GM18511 (cell line): ENCODE results near the gene ELAVL2.

Experiments
- ATAC-seq: cut with Tn5 transposase; IDR thresholded peaks from one replicate; pipeline ENCODE4 v1.9.1; 2021; ENCODE audit warnings: mild to moderate bottlenecking, moderate library complexity; ENCODE audit not compliant: unreplicated experiment

Gene ELAVL2

DNA sequence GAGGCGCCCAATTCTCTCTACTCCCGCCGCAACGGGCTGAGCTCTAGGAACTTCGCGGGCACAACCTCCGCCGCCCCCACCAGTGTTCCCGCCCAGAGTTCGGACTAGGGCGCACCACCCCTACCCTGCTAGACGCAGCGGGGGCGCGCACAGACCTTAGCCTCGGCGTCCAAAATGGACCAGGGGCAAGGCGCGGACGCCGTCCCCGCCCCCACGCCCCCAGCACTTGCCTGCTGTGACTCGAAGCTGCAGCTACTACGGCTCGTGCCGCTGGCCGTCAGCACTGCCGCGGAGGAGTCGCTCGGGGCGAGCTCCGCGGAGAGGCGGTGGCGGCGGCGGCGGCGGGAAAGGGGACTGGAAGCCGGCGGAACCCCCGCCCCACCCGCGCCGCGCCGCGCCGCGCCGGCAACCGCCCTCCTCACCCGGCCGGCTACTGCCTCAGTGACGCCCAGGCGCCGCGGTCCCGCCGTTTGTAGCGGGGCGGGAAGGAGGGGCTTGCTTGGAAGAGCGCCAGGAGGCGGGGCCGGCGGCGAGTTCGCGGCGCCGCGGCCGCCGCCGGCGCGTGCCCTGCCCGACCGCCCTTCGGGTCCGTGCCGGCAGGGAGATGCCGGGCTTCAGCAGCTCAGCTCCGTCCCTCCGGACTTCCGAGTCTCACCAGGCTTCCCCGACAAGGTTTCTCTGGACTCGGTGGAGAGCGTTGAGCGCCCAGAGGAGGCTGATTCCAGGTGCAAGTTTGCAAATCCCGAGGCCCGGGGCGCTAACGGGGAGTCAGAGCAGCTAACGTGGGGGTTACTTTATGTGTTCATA is 4.5 kb downstream of the ELAVL2 start:
- no peak for ATAC-seq

DNA sequence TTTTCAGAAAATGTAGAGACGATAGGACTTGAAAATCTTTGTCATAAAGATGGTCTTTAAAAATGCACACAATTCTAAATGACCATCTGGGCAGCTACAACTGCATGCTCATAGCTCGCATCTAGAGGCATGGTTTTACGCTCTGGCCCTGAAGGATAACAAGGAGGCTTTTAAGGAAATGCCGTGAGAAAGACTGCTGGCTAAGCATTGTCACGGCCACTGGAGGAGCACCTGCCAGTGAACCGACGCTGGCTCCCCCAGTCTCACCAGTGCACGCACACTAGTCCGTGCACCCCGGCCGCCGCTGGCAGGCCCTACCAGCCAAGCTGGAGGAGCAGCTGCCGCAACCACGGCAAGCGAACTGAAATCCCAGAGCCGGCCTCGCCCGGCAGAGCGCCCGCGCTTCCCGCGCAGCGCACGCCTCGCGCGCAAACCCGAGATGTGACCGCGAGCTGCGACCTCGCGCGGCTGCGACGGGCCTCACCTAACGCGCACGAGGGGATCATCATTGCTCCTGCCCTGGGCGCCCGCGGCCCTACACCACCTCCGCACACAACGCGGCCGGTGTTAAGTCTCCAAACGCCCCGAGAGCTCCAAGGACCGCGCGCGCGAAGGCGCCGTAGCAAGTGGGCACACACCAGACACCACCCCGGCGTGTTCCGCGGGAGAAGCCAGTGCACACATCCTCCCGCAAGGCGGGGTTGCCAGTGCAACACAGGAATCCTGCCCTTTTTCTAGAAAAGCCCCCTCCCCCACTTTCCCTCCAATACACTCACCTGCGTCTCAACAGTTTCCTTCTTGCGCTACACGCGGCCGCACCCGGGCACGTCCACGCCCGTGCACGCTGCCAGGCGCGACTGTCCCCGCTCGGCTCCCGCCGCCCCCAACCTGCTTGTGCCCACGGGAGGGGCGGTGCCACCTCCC is 5.3 kb downstream of the ELAVL2 start:
- no peak for ATAC-seq

- ATAC-seq = no peak
These were observed 6.6 kb downstream of the ELAVL2 start for GRCh38 chr9:23819403-23819802.

DNA sequence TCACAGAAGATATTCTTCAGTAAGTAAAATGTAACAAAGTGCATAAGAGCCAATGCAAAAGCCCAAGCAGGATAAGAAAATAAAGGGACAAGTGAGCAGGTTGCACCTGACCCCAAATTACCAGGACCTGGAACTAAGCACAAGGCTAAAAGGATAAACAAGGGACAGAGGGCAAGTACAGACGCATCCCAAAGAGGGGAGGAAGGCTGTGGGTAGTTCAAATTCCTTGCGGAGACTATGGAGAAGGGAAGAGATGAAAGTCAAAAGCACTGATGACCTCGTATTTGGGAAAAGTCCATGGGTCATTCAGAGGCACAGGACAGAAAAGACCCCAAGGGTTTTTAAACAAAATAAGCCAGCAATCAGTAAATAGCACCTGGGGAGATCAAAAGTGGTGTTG is 11.8 kb downstream of the ELAVL2 start:
- ATAC-seq = no peak

DNA sequence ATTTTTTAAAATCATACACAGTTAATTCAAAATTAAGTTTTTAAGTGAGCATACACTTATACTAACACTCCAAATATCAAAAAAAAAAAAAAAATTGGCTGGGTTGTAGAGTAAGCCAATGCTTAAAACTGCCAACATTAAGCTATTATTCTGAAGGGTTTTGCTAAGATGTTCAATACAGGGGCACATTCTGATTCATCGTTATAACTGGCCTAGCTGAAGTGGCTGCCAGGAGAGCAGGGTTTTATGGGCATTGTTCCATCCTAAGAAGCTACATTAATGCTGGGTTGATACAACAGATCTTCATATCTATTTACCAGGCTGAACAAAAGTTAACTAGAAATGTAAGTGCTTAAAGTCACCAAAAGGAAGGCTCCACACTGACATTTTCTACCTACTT is 13.4 kb downstream of the ELAVL2 start:
- ATAC-seq = no peak

DNA sequence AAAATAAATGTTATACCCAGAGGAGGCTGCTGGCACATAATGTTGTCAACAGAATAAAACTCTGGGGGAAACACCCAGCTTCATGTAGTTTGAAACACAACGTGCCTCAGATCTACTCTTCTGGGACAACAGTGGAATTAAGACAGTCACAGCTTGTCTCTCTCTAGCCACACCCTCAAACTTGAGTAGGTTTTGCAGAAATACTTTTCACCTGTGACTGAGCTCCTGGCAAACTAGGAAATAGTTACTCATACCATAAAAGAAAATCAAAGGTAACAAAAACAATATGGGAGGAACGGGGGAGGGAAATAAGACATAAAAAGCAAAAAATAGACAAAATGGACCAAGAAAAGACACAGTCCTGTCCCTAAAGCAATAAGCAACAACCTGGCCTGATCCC is 14.4 kb downstream of the ELAVL2 start:
- ATAC-seq = no peak

GRCh38 chr9:23803216-23803615 is 22.8 kb downstream of the ELAVL2 start:
- ATAC-seq = no peak

DNA sequence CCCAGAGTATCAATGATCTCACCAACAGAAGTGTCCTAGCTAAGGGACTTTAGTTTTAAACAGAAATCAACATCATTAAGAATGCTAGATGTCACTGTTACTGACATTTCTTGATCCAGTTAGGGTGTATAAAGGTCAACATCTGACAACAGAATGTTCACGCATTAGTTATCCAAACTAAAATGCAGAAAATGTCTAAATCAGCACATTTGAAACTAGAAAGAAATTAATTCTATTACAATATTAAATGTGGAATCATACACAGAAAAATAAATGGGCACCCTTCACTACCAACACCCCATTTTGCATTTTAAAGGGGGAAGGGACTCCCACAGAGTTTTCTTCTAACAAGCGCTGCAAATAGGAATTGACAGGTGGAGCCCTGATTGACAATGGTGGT is 24.5 kb downstream of the ELAVL2 start:
- ATAC-seq = no peak

DNA sequence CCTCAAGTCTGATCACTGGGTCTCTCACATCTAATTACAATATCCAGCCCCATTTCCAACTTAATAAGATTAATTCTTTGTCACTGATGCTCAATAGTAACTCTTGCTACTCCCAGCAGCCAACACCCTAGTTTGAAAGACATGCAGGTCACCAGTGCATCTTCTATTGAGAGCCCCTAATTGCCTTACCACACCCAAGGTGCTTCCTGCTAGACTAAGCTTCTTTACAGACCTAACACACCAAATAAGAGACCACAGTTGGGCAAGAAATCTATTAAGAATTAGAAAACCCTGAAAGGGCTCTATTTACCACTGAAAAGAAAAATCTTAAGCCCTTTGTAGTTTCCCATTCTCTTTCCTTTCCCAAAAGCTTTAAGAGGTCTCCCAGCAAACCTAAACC is 26.5 kb downstream of the ELAVL2 start:
- ATAC-seq = no peak

DNA sequence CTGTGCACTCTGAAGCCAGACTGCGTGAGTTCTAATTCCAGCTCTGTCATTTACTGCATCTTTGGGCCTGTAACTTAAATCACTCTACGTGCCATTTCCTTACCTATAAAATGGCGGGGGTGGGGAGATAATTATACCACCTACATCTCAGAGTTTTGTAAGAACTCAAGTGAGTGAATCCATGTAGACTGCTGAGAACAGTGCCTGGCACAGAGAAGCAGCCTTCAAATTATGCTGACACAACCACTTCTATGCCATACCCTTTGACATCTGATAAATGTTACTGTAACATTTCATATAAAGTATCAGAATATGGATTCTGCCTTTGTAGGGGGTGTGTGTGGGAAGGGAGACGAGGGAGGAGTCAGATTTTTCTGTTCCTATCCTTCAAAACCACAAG is 27.7 kb downstream of the ELAVL2 start:
- no peak for ATAC-seq

GRCh38 chr9:23796209-23796608 is 29.8 kb downstream of the ELAVL2 start:
- no peak for ATAC-seq

DNA sequence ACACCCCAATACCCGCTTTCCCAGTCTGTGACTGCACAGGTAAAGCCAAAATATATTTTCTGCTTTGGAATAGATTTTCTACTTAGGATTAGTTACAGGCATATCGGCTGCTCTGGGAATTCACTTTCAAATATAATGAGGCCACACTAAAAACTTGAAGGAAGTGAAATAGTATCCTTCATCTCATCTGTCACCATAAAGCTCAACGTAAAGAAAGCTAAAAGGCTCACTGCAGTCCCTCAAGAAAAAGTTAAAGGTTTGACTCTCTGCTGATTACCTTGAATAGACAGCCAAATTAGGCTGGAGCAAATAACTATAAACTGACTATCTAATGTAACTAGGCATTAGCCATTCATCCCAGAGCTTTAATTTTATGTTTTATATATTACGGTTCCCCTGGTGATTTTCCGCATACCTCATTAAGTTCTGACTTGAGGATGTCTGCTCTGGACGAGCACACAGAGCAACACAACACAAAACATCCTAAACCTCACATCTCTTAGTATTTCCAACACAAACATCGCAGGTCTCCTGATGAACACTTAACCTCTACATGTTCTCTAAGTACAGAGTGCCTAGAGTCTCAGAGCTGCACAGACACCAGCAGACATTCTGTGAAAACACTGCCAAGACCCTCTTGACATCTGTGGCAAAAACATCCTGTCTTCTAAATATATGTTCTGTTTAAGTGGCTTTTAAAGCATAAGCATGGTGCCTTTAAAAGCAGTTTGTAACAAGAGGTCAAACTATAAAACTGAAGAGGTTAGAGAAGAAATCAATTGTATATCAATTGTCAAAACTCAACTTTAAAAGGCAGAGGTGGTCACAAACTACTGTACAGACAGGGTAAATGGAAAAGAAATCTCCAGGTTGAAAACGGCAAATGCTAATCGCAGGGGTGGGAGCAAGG is 35.4 kb downstream of the ELAVL2 start:
- ATAC-seq = no peak

- no peak for ATAC-seq
These were observed 36.3 kb downstream of the ELAVL2 start for GRCh38 chr9:23789529-23790254.

DNA sequence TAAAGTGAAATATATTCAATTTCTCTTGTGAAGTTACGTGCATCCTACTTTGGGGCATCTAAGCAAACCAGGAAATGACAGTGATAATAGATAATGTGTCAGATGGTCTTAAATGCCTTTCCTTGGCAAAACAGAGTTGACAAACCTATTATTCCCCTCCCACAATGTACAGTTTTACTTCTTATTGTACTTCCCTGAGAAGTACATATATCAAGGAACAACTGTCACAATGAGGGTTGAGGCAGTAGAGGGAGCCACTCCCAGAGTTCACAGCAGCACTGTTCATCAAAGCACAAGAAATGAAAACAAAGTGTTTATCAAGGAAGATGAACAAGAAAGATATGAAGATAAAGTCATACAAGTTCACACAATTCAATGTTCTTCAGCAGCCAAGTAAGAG is 41.1 kb downstream of the ELAVL2 start:
- no peak for ATAC-seq

DNA sequence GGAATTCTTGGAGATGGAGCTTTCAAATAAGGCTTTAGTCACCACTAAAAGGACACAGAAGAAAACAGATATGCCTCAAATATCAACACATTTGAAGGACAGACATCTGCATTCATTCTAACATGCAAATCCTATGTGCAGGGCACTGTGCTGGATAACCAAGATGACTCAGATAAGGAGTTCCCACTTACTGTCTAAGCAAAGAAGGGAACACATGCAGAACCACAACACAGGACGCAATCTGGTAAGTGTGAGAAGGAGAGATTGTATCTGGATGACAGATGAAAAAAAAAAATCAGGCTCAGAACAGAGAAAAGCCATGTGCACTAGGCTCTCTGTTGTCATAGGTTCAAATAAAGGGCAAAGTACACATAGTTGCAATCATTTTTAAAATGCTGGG is 42.5 kb downstream of the ELAVL2 start:
- no peak for ATAC-seq

GRCh38 chr9:23779220-23779619 is 46.8 kb downstream of the ELAVL2 start:
- ATAC-seq = no peak

DNA sequence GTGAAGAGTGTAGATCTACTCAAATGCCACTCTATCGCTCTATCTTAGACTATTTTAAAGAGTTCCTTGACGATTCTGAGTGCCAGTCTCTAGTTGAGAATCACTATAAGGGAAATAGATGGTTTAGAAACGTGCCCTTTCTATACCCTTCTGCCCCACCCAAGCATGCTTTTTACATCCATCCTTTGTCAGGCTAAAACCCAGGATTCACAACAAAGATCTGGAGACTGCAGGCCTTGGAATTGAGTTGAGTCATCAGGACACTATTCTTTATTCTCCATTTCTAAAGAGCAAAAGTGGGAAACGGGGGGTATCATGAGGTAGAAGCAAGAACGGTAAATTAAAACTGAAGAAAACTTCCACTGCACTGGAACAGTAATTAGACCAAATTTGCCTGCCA is 48.7 kb downstream of the ELAVL2 start:
- ATAC-seq = no peak

GRCh38 chr9:23775549-23775948 is 50.5 kb downstream of the ELAVL2 start:
- no peak for ATAC-seq

GRCh38 chr9:23774266-23774665 is 51.8 kb downstream of the ELAVL2 start:
- ATAC-seq = no peak

DNA sequence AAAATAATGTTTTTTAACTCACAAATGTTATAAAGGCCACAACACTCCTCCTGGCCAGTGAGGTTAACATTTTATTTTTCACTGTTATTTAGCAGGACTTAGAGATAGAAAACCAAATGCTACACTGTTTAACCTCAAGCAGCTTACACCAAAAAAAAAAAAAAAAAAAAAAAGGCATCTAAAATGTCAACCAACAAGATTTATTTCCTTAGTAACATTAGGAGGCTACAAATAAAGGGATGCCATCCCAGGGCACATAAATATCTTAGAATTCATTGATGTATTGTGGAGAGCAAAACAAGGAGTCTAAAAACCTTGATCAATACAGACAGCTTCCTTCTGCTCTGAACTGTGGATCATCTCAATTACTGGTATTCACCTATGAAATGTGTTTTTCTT is 53.7 kb downstream of the ELAVL2 start:
- ATAC-seq = no peak
